IMR-90 (cell line): ENCODE data around the gene PRRG1. TPM values are rescaled to one million over a fixed set of nuclear protein-coding genes. Genes with fewer than 3 reads are reported as not detected.

Experiments used
- ATAC-seq: fragments of 200-7000 bp; cut with Tn5 transposase; 2 replicates; pipeline ENCODE4 v1.9.1; 2020; ENCODE audit warnings: low read depth, mild to moderate bottlenecking, moderate library complexity
- BruUV-seq: library from RNA; stranded (reverse); fragments of 400-500 nt; replicated peaks from 2 replicates; lab custom pipeline; 2021; lab: Mats Ljungman, UMichigan
- CTCF ChIA-PET: fragments of 300-600 bp; formaldehyde crosslinking; extraction: SDS; loops from one replicate; lab custom pipeline; 2021; ENCODE audit warnings: antibody characterized with exemption; lab: Yijun Ruan, JAX
- POLR2A ChIA-PET: fragments of 300-600 bp; sonication (Branson Sonifier 250); formaldehyde crosslinking; loops from one replicate; lab custom pipeline; 2022; ENCODE audit warnings: antibody characterized with exemption; ENCODE audit not compliant: unreplicated experiment; lab: Charles Lee
- DNase-seq: peaks from one replicate; pipeline ENCODE4 v3.0.0; 2013
- H2AFZ ChIP-seq: replicated peaks from 2 replicates; pipeline ENCODE3; 2013; ENCODE audit warnings: low read length, mild to moderate bottlenecking; ENCODE audit not compliant: poor library complexity
- H2AK5ac ChIP-seq: 2 replicates; pipeline ENCODE4 v1.6.1; 2013; ENCODE audit warnings: low read depth, low read length, inconsistent platforms
- H2AK9ac ChIP-seq: replicated peaks from 2 replicates; pipeline ENCODE3; 2013; ENCODE audit warnings: mild to moderate bottlenecking, low read depth, low read length, moderate library complexity; ENCODE audit not compliant: poor library complexity
- H2BK120ac ChIP-seq: 2 replicates; pipeline ENCODE4 v1.6.1; 2013; ENCODE audit warnings: low read depth, low read length, inconsistent platforms
- H2BK15ac ChIP-seq: 3 replicates; pipeline ENCODE4 v1.6.1; 2013; ENCODE audit warnings: low read depth, low read length, inconsistent platforms
- H2BK20ac ChIP-seq: 2 replicates; pipeline ENCODE4 v1.6.1; 2013; ENCODE audit warnings: low read depth, mild to moderate bottlenecking, inconsistent platforms, low read length, moderate library complexity
- H2BK5ac ChIP-seq: 2 replicates; pipeline ENCODE4 v1.6.1; 2013; ENCODE audit warnings: mild to moderate bottlenecking, low read depth, low read length, inconsistent platforms; ENCODE audit not compliant: poor library complexity, severe bottlenecking
- H3K14ac ChIP-seq: replicated peaks from 2 replicates; pipeline ENCODE4 v1.6.1; 2013; ENCODE audit warnings: low read depth, low read length, inconsistent platforms
- H3K18ac ChIP-seq: 2 replicates; pipeline ENCODE4 v1.6.1; 2013; ENCODE audit warnings: low read depth, low read length, control low read depth
- H3K23ac ChIP-seq: 2 replicates; pipeline ENCODE4 v1.6.1; 2013; ENCODE audit warnings: low read depth, low read length, inconsistent platforms
- H3K27ac ChIP-seq: 2 replicates; pipeline ENCODE4 v1.5.1; 2013; ENCODE audit warnings: mild to moderate bottlenecking, control low read depth, low read length; ENCODE audit not compliant: insufficient read depth
- H3K27me3 ChIP-seq: 2 replicates; pipeline ENCODE4 v1.6.1; 2013; ENCODE audit warnings: low read length; ENCODE audit not compliant: control insufficient read depth, insufficient read depth
- H3K36me3 ChIP-seq: 2 replicates; pipeline ENCODE4 v1.6.1; 2013; ENCODE audit warnings: low read length, mixed read lengths; ENCODE audit not compliant: control insufficient read depth, insufficient read depth
- H3K4ac ChIP-seq: 2 replicates; pipeline ENCODE4 v1.6.1; 2013; ENCODE audit warnings: low read depth, low read length, inconsistent platforms
- H3K4me1 ChIP-seq: 2 replicates; pipeline ENCODE4 v1.6.1; 2013; ENCODE audit warnings: low read length, mixed read lengths; ENCODE audit not compliant: control insufficient read depth, insufficient read depth
- H3K4me2 ChIP-seq: 2 replicates; pipeline ENCODE4 v1.6.1; 2013; ENCODE audit warnings: low read depth, mild to moderate bottlenecking, control low read depth, low read length, moderate library complexity
- H3K4me3 ChIP-seq: 2 replicates; pipeline ENCODE4 v1.5.1; 2013; ENCODE audit warnings: low read depth, mild to moderate bottlenecking, control low read depth, low read length, moderate library complexity; ENCODE audit not compliant: insufficient read depth
- H3K56ac ChIP-seq: 2 replicates; pipeline ENCODE4 v1.6.1; 2013; ENCODE audit warnings: low read length, inconsistent platforms; ENCODE audit not compliant: insufficient read depth; ENCODE audit errors: extremely low read depth
- H3K79me1 ChIP-seq, 2 experiments: 2 replicates each; pipeline ENCODE4 v1.6.1; 2013; ENCODE audit warnings: low read length in 2 of 2, inconsistent platforms in 1 of 2, low read depth in 1 of 2
- H3K9ac ChIP-seq: 2 replicates; pipeline ENCODE4 v1.6.1; 2013; ENCODE audit warnings: low read depth, low read length, control low read depth
- H3K9me1 ChIP-seq: 2 replicates; pipeline ENCODE4 v1.6.1; 2013; ENCODE audit warnings: low read length, inconsistent platforms; ENCODE audit not compliant: insufficient read depth
- H3K9me3 ChIP-seq: 2 replicates; pipeline ENCODE4 v1.6.1; 2013; ENCODE audit warnings: low read length; ENCODE audit not compliant: control insufficient read depth, insufficient read depth
- H4K20me1 ChIP-seq: 2 replicates; pipeline ENCODE4 v1.6.1; 2013; ENCODE audit warnings: low read length, inconsistent platforms; ENCODE audit not compliant: insufficient read depth
- H4K5ac ChIP-seq: 2 replicates; pipeline ENCODE4 v1.6.1; 2013; ENCODE audit warnings: mild to moderate bottlenecking, low read depth, low read length, control low read depth
- H4K8ac ChIP-seq, 2 experiments: 2 replicates each; pipeline ENCODE4 v1.6.1; 2013; ENCODE audit warnings: low read depth in 2 of 2, low read length in 2 of 2, control low read depth in 1 of 2, inconsistent platforms in 1 of 2
- H4K91ac ChIP-seq: 2 replicates; pipeline ENCODE4 v1.6.1; 2013; ENCODE audit warnings: low read depth, low read length, inconsistent platforms; ENCODE audit not compliant: insufficient read depth
- BHLHE40 ChIP-seq: fragments of 150-350 bp; IDR thresholded peaks from 2 replicates; pipeline ENCODE4 v1.6.1; 2016; ENCODE audit warnings: mild to moderate bottlenecking, low read depth, low read length
- CEBPB ChIP-seq: IDR thresholded peaks from 2 replicates; pipeline ENCODE4 v1.6.1; 2012; ENCODE audit warnings: low read depth, low read length, improper control_type of control experiment
- CHD1 ChIP-seq: IDR thresholded peaks from 2 replicates; pipeline ENCODE4 v1.6.1; 2012; ENCODE audit warnings: low read depth, low read length, improper control_type of control experiment
- MAFK ChIP-seq: IDR thresholded peaks from 2 replicates; pipeline ENCODE4 v1.6.1; 2012; ENCODE audit warnings: low read depth, low read length, improper control_type of control experiment
- MXI1 ChIP-seq: IDR thresholded peaks from 2 replicates; pipeline ENCODE4 v1.6.1; 2012; ENCODE audit warnings: low read depth, mild to moderate bottlenecking, low read length, moderate library complexity, borderline replicate concordance
- POLR2A ChIP-seq: IDR thresholded peaks from 2 replicates; pipeline ENCODE4 v1.6.1; 2012; ENCODE audit warnings: mild to moderate bottlenecking, low read depth, low read length
- RAD21 ChIP-seq: IDR thresholded peaks from 2 replicates; pipeline ENCODE4 v1.6.1; 2012; ENCODE audit warnings: low read length, improper control_type of control experiment
- RFX5 ChIP-seq: IDR thresholded peaks from 2 replicates; pipeline ENCODE4 v1.8.0; 2012; ENCODE audit warnings: low read depth, mild to moderate bottlenecking, low read length, moderate library complexity
- SMC3 ChIP-seq: fragments of 150-350 bp; IDR thresholded peaks from 2 replicates; pipeline ENCODE4 v1.6.1; 2016; ENCODE audit warnings: low read depth, mild to moderate bottlenecking, antibody characterized with exemption, low read length, moderate library complexity
- WGBS, 2 experiments: methylation state at CpG; one replicate each; pipeline versions ENCODE4 v1.1.5 to v1.1.7; 2013; ENCODE audit warnings: missing lambda C conversion rate in 2 of 2; ENCODE audit not compliant: insufficient read length in 1 of 2; ENCODE audit errors: extremely low coverage in 2 of 2; 5-methylcytosine and 5-hydroxymethylcytosine counted together
- dilution Hi-C: fragments of 300-500 bp; cut with HindIII; formaldehyde crosslinking; loops from one replicate; pipeline ENCODE4 v1.14.3; 2018; ENCODE audit warnings: low sequenced_read_pairs; ENCODE audit not compliant: unreplicated experiment
- in situ Hi-C: fragments of 300-500 bp; cut with MboI; formaldehyde crosslinking; loops from 3 replicates; pipeline ENCODE4 v1.14.3; 2019; ENCODE audit warnings: low sequenced_read_pairs, inconsistent platforms, mixed read lengths
- intact Hi-C: fragments of 100-400 bp; cut with micrococcal nuclease; formaldehyde crosslinking; loops from 2 replicates; pipeline ENCODE4 v1.10.0; 2022
- polyA plus RNA-seq, 3 experiments: library from polyadenylated mRNA; depleted of rRNA; stranded (reverse); fragments of >200 nt; gene quantifications; 2 replicates each; pipeline ENCODE4 v1.2.3, GENCODE V29; 2012; ENCODE audit warnings: low replicate concordance in 1 of 3
- total RNA-seq: library from RNA; depleted of rRNA; stranded (reverse); fragments of >200 nt; gene quantifications from 2 replicates; pipeline ENCODE4 v1.2.3, GENCODE V29; 2012
- TF ChIP-seq, protein P1 (sequence below): conservative IDR thresholded peaks from 2 replicates; pipeline ENCODE4 v1.5.1; 2012; ENCODE audit warnings: mild to moderate bottlenecking, low read depth, low read length, improper control_type of control experiment
- TF ChIP-seq, protein P2 (sequence below): fragments of 150-350 bp; IDR thresholded peaks from 2 replicates; pipeline ENCODE4 v1.6.1; 2016; ENCODE audit warnings: low read depth, mild to moderate bottlenecking, low read length, moderate library complexity, borderline replicate concordance
- TF ChIP-seq, protein P3 (sequence below): fragments of 150-350 bp; IDR thresholded peaks from 2 replicates; pipeline ENCODE4 v1.6.1; 2017; ENCODE audit warnings: mild to moderate bottlenecking, antibody characterized with exemption, low read length, low read depth

Gene PRRG1
- total and polyA plus RNA-seq, 2 of the 4 experiments (the other 2 are of a cell fraction): 9.0 to 11.1 TPM

DNA sequence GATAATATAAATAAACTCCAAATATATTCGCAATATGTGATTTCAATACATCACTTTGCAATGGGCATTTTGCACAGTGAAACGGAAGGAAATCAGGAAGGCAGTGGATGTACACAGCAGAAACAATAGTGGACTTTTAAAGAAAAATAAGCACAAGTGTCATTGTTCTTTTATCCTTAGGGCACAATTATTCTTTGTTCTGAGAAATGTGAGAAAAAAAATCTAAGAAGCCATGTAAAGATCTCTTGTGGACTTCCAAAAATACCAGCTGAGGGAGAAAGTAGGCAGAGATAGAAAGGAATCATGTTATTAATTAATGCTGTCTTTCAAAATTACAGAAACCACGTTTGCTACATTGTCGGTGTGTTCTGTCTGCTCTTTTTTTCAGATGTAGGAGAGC, 17.6 kb upstream of the PRRG1 start:
- ChIA-PET CTCF (no interaction called here), POLR2A (no interaction called here)
- Histone ChIP-seq H3K23ac (no peak overlapping the region), H4K5ac (no peak overlapping the region), H2AK9ac (no peak overlapping the region), H2BK5ac (no peak overlapping the region), H2AFZ (no peak overlapping the region), H2AK5ac (no peak overlapping the region), H3K79me1 (no peaks in the 10 kb centered on the region), H3K14ac (no peak overlapping the region), H4K20me1 (no peaks in the 10 kb centered on the region), H3K18ac (no peak overlapping the region), H3K4ac (no peak overlapping the region), H3K9me1 (no peaks in the 10 kb centered on the region), H3K27me3 (peaks cover 3% of the 10 kb centered on the region; the same call in 1 of the 2 replicates), H3K9ac (no peak overlapping the region), H3K27ac (no peak overlapping the region), H3K56ac (no peak overlapping the region), H2BK120ac (no peak overlapping the region), H4K91ac (no peak overlapping the region), H3K4me2 (no peak overlapping the region), H3K4me3 (no peak overlapping the region), H3K36me3 (no peaks in the 10 kb centered on the region), H2BK20ac (no peak overlapping the region), H3K4me1 (no peaks in the 10 kb centered on the region), H4K8ac (no peak overlapping the region), H3K9me3 (no peaks in the 10 kb centered on the region), H2BK15ac (no peak overlapping the region)
- in situ Hi-C loops: no loop called here
- BruUV-seq: no TSS peak
- TF ChIP-seq BHLHE40 (no peak), POLR2A (no peak), RFX5 (no peak), MAFK (no peak), RAD21 (no peak), SMC3 (no peak), CEBPB (no peak), CHD1 (no peak), MXI1 (no peak)
- TF ChIP-seq, protein P1, sequence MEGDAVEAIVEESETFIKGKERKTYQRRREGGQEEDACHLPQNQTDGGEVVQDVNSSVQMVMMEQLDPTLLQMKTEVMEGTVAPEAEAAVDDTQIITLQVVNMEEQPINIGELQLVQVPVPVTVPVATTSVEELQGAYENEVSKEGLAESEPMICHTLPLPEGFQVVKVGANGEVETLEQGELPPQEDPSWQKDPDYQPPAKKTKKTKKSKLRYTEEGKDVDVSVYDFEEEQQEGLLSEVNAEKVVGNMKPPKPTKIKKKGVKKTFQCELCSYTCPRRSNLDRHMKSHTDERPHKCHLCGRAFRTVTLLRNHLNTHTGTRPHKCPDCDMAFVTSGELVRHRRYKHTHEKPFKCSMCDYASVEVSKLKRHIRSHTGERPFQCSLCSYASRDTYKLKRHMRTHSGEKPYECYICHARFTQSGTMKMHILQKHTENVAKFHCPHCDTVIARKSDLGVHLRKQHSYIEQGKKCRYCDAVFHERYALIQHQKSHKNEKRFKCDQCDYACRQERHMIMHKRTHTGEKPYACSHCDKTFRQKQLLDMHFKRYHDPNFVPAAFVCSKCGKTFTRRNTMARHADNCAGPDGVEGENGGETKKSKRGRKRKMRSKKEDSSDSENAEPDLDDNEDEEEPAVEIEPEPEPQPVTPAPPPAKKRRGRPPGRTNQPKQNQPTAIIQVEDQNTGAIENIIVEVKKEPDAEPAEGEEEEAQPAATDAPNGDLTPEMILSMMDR: no peak
- TF ChIP-seq, protein P2, sequence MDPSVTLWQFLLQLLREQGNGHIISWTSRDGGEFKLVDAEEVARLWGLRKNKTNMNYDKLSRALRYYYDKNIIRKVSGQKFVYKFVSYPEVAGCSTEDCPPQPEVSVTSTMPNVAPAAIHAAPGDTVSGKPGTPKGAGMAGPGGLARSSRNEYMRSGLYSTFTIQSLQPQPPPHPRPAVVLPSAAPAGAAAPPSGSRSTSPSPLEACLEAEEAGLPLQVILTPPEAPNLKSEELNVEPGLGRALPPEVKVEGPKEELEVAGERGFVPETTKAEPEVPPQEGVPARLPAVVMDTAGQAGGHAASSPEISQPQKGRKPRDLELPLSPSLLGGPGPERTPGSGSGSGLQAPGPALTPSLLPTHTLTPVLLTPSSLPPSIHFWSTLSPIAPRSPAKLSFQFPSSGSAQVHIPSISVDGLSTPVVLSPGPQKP: no peak
- TF ChIP-seq, protein P3, sequence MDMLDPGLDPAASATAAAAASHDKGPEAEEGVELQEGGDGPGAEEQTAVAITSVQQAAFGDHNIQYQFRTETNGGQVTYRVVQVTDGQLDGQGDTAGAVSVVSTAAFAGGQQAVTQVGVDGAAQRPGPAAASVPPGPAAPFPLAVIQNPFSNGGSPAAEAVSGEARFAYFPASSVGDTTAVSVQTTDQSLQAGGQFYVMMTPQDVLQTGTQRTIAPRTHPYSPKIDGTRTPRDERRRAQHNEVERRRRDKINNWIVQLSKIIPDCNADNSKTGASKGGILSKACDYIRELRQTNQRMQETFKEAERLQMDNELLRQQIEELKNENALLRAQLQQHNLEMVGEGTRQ: no peak
- DNase-seq: no peak
- no peak for ATAC-seq
- WGBS, 2 experiments: no CpG with 5 or more reads among the region's 4 CpGs
- intact Hi-C loops: no loop called here
- dilution Hi-C loops: no loop called here
